GM23338 (cell line): ENCODE data around the gene CACNG7. TPM values are rescaled to one million over a fixed set of nuclear protein-coding genes. Genes with fewer than 3 reads are reported as not detected.
A peak's percentile ranks its signal among the peaks of the same experiment; 100 is the strongest.

Experiments
- ATAC-seq: fragments of 200-7000 bp; cut with Tn5 transposase; 3 replicates; pipeline ENCODE4 v1.9.1; 2020
- DNase-seq: peaks from one replicate; pipeline ENCODE4 v3.0.0-alpha.2; 2015; ENCODE audit warnings: low spot score
- H2AFZ ChIP-seq: fragments of 200-600 bp; sonication (generic); 2 replicates; pipeline ENCODE4 v1.8.0; 2016; ENCODE audit warnings: antibody characterized with exemption, mild to moderate bottlenecking, moderate library complexity
- H3F3A ChIP-seq: fragments of 200-600 bp; sonication (generic); replicated peaks from 2 replicates; pipeline ENCODE4 v1.8.0; 2017; ENCODE audit warnings: antibody characterized with exemption, mixed run types, low read depth
- H3K27ac ChIP-seq: fragments of 200-600 bp; sonication (generic); 2 replicates; pipeline ENCODE4 v1.6.1; 2016; ENCODE audit warnings: low read depth
- H3K27me3 ChIP-seq: fragments of 200-600 bp; sonication (generic); 2 replicates; pipeline ENCODE4 v1.8.0; 2016; ENCODE audit warnings: mild to moderate bottlenecking, mixed run types, moderate library complexity; ENCODE audit not compliant: insufficient read depth
- H3K36me3 ChIP-seq: fragments of 200-600 bp; sonication (generic); 2 replicates; pipeline ENCODE4 v1.8.0; 2016; ENCODE audit warnings: mild to moderate bottlenecking; ENCODE audit not compliant: insufficient read depth
- H3K4me1 ChIP-seq: fragments of 200-600 bp; sonication (generic); 2 replicates; pipeline ENCODE4 v1.8.0; 2016; ENCODE audit warnings: mild to moderate bottlenecking, moderate library complexity; ENCODE audit not compliant: insufficient read depth
- H3K4me2 ChIP-seq: fragments of 200-600 bp; sonication (generic); 2 replicates; pipeline ENCODE4 v1.7.1; 2017; ENCODE audit warnings: mixed run types
- H3K4me3 ChIP-seq: fragments of 200-600 bp; sonication (generic); 2 replicates; pipeline ENCODE4 v1.6.1; 2016; ENCODE audit warnings: mixed run types
- H3K79me2 ChIP-seq: fragments of 200-600 bp; sonication (generic); replicated peaks from 2 replicates; pipeline ENCODE4 v1.8.0; 2017; ENCODE audit warnings: mild to moderate bottlenecking; ENCODE audit not compliant: insufficient read depth
- H3K9me2 ChIP-seq: fragments of 200-600 bp; sonication (generic); 2 replicates; pipeline ENCODE4 v1.8.0; 2017; ENCODE audit not compliant: insufficient read depth
- H4K20me1 ChIP-seq: fragments of 200-600 bp; sonication (generic); replicated peaks from 2 replicates; pipeline ENCODE4 v1.8.0; 2017; ENCODE audit warnings: mild to moderate bottlenecking; ENCODE audit not compliant: insufficient read depth
- H3K27ac Mint-ChIP-seq: 2 replicates; pipeline ENCODE4 v1.8.0; 2020; ENCODE audit warnings: inconsistent platforms, mild to moderate bottlenecking, moderate library complexity, mixed read lengths
- H3K27me3 Mint-ChIP-seq: 3 replicates; pipeline ENCODE4 v1.8.0; 2022; ENCODE audit warnings: low read depth, mild to moderate bottlenecking, moderate library complexity, mixed read lengths, inconsistent platforms; ENCODE audit not compliant: insufficient read depth, poor library complexity
- H3K36me3 Mint-ChIP-seq: 3 replicates; pipeline ENCODE4 v1.8.0; 2021; ENCODE audit warnings: low read depth, mild to moderate bottlenecking, inconsistent platforms, moderate library complexity, mixed read lengths
- H3K4me1 Mint-ChIP-seq: 3 replicates; pipeline ENCODE4 v1.8.0; 2020; ENCODE audit warnings: mild to moderate bottlenecking, inconsistent platforms, mixed read lengths
- H3K4me3 Mint-ChIP-seq: 3 replicates; pipeline ENCODE4 v1.8.0; 2021; ENCODE audit warnings: moderate library complexity, mild to moderate bottlenecking, inconsistent platforms, mixed read lengths
- H3K9me3 Mint-ChIP-seq: 3 replicates; pipeline ENCODE4 v1.8.0; 2020; ENCODE audit warnings: moderate library complexity, mild to moderate bottlenecking, inconsistent platforms, mixed read lengths
- CREB1 ChIP-seq: fragments of 250-450 bp; sonication (Bioruptor Pico); IDR thresholded peaks from 2 replicates; pipeline ENCODE4 v1.5.0; 2020; ENCODE audit warnings: low read depth, mild to moderate bottlenecking, moderate library complexity
- ETS1 ChIP-seq: IDR thresholded peaks from 2 replicates; pipeline ENCODE4 v1.6.1; 2016; ENCODE audit warnings: antibody characterized with exemption
- EZH2phosphoT487 ChIP-seq: fragments of 200-600 bp; sonication (generic); IDR thresholded peaks from one replicate; pipeline ENCODE4 v1.8.1; 2018; ENCODE audit warnings: antibody characterized with exemption; ENCODE audit not compliant: unreplicated experiment
- POLR2AphosphoS5 ChIP-seq: IDR thresholded peaks from 2 replicates; pipeline ENCODE4 v1.6.1; 2016; ENCODE audit warnings: antibody characterized with exemption, low read depth
- ZNF114 ChIP-seq: fragments of 250-450 bp; sonication (Bioruptor Pico); IDR thresholded peaks from 2 replicates; pipeline ENCODE4 v1.5.0; 2020; ENCODE audit warnings: mild to moderate bottlenecking, moderate library complexity
- ZNF331 ChIP-seq: fragments of 250-450 bp; sonication (Bioruptor Pico); IDR thresholded peaks from 2 replicates; pipeline ENCODE4 v1.5.0; 2020; ENCODE audit warnings: low read depth, mild to moderate bottlenecking, moderate library complexity
- polyA plus RNA-seq: library from polyadenylated mRNA; unstranded; fragments of >200 nt; fragmentation: Nextera tagmentation; extraction: Ambion mirVana; gene quantifications from 2 replicates; pipeline ENCODE4 v1.2.1, GENCODE V29; 2016
- total RNA-seq: library from RNA; depleted of rRNA; stranded (reverse); fragments of >200 nt; shearing (Covaris generic); gene quantifications from 2 replicates; pipeline ENCODE4 v1.2.3, GENCODE V29; 2014
- TF ChIP-seq, protein P1 (sequence below): IDR thresholded peaks from one replicate; pipeline ENCODE4 v1.6.1; 2018; ENCODE audit warnings: antibody characterized with exemption; ENCODE audit not compliant: unreplicated experiment
- TF ChIP-seq, protein P2 (sequence below), 2 experiments: fragments of 200-600 bp in 1 of 2; sonication (generic) in 1 of 2; conservative IDR thresholded peaks; 2 replicates each; pipeline versions ENCODE4 v1.5.1 to v1.6.1; 2016 to 2017; ENCODE audit warnings: antibody characterized with exemption in 2 of 2, low read depth in 2 of 2, mild to moderate bottlenecking in 2 of 2, moderate library complexity in 1 of 2

The CACNG7 gene
- total and polyA plus RNA-seq, 2 experiments from 2014 or later, result 9.8 to 15.6 TPM

DNA sequence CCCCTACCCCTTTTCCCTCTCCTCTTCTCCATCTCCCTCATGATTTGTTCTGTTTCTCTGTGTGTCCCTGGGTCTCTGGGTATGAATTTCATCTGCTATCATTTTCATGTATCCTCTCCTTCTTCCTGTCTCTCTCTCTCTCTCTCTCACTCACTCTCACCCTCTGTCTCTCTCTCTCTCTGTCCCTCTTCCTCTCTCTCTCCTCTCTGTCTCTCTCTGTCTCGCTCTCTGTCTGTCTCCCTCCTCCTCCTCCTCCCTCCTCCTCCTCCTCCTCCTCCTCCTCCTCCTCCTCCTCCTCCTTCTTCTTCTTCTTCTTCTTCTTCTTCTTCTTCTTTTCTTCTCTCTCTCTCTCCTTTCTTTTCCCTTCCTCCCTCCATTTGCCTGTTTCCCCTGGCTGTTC, 3.3 kb upstream of the CACNG7 start:
- peaks cover 4% of the 10 kb centered on the region; the same call in 2 of the 3 replicates for H3K36me3 Mint-ChIP-seq
- peaks cover 19% of the 10 kb centered on the region; the same call in 1 of the 2 replicates for H3F3A ChIP-seq
- DNase-seq, result peak; percentile 4
- peaks cover 4% of the 10 kb centered on the region; the same call in 1 of the 2 replicates for H3K36me3 ChIP-seq
- H3K4me1 ChIP-seq, result peaks cover 11% of the 10 kb centered on the region; the same call in 1 of the 2 replicates
- no peak for TF ChIP-seq ZNF331 (CRISPR knock-in tag)
- no peak for TF ChIP-seq ETS1
- TF ChIP-seq CREB1 (CRISPR knock-in tag), result no peak
- TF ChIP-seq, protein P1, sequence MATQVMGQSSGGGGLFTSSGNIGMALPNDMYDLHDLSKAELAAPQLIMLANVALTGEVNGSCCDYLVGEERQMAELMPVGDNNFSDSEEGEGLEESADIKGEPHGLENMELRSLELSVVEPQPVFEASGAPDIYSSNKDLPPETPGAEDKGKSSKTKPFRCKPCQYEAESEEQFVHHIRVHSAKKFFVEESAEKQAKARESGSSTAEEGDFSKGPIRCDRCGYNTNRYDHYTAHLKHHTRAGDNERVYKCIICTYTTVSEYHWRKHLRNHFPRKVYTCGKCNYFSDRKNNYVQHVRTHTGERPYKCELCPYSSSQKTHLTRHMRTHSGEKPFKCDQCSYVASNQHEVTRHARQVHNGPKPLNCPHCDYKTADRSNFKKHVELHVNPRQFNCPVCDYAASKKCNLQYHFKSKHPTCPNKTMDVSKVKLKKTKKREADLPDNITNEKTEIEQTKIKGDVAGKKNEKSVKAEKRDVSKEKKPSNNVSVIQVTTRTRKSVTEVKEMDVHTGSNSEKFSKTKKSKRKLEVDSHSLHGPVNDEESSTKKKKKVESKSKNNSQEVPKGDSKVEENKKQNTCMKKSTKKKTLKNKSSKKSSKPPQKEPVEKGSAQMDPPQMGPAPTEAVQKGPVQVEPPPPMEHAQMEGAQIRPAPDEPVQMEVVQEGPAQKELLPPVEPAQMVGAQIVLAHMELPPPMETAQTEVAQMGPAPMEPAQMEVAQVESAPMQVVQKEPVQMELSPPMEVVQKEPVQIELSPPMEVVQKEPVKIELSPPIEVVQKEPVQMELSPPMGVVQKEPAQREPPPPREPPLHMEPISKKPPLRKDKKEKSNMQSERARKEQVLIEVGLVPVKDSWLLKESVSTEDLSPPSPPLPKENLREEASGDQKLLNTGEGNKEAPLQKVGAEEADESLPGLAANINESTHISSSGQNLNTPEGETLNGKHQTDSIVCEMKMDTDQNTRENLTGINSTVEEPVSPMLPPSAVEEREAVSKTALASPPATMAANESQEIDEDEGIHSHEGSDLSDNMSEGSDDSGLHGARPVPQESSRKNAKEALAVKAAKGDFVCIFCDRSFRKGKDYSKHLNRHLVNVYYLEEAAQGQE, result no peak
- no peak for TF ChIP-seq POLR2AphosphoS5
- TF ChIP-seq ZNF114 (CRISPR knock-in tag), result no peak
- no peak for TF ChIP-seq EZH2phosphoT487
- H3K27ac ChIP-seq, result no peak overlapping the region
- H3K9me2 ChIP-seq, result no peaks in the 10 kb centered on the region
- peak overlapping the region; percentile 79; the same call in 2 of the 3 replicates for H3K4me3 Mint-ChIP-seq
- H3K27me3 ChIP-seq, result peaks cover 35% of the 10 kb centered on the region
- H3K4me2 ChIP-seq, result peak overlapping the region; percentile 95
- peaks cover 35% of the 10 kb centered on the region for H3K4me1 Mint-ChIP-seq
- H3K79me2 ChIP-seq, result peaks cover 6% of the 10 kb centered on the region
- ATAC-seq, result no peak
- H4K20me1 ChIP-seq, result no peaks in the 10 kb centered on the region; the same call in 1 of the 2 replicates
- no peak overlapping the region for H3K27ac Mint-ChIP-seq
- H3K9me3 Mint-ChIP-seq, result peaks cover 3% of the 10 kb centered on the region; the same call in 1 of the 3 replicates
- peak overlapping the region; percentile 77 for H3K4me3 ChIP-seq
- H3K27me3 Mint-ChIP-seq, result peaks cover 52% of the 10 kb centered on the region
- no peak overlapping the region for H2AFZ ChIP-seq

DNA sequence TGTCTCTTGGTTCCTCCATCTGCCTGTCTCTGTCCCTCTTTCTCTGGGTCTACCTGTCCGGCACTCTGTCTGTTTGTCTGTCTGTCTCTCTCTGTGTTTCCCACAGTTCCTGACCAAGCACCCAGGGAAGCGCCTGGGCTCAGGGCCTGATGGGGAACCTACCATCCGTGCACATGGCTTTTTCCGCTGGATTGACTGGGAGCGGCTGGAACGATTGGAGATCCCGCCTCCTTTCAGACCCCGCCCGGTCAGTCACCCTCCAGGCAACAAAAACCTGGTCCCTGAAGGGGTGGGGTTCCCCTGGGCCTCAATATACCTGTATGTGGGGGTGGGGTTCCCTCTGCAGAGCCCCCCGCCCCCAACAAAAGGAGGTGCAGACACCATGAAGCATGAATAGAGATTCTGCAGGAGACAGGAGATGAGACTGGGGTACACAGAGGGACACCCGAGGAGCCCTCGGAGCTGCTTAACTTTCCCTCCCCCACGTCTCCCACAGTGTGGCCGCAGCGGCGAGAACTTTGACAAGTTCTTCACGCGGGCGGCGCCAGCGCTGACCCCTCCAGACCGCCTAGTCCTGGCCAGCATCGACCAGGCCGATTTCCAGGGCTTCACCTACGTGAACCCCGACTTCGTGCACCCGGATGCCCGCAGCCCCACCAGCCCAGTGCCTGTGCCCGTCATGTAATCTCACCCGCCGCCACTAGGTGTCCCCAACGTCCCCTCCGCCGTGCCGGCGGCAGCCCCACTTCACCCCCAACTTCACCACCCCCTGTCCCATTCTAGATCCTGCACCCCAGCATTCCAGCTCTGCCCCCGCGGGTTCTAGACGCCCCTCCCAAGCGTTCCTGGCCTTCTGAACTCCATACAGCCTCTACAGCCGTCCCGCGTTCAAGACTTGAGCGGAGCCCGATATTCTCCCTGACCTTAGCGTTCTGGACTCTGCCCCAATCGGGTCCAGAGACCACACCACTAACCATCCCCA, 2.6 kb upstream of the CACNG7 start:
- H3K79me2 ChIP-seq, result peaks cover 13% of the 10 kb centered on the region
- H3K9me2 ChIP-seq, result no peaks in the 10 kb centered on the region
- peaks cover 12% of the 10 kb centered on the region; the same call in 1 of the 2 replicates for H3K4me1 ChIP-seq
- H3K4me3 ChIP-seq, result peak overlapping the region; percentile 77
- Mint-ChIP-seq H3K4me1 (peaks cover 40% of the 10 kb centered on the region), H3K27ac (no peak overlapping the region), H3K27me3 (peaks cover 56% of the 10 kb centered on the region), H3K4me3 (peak overlapping the region; percentile 79), H3K36me3 (peaks cover 3% of the 10 kb centered on the region; the same call in 2 of the 3 replicates), H3K9me3 (peaks cover 6% of the 10 kb centered on the region; the same call in 2 of the 3 replicates)
- peak; percentile 81 for DNase-seq
- no peak overlapping the region for H3K27ac ChIP-seq
- peak; percentile 26 for ATAC-seq
- H2AFZ ChIP-seq, result peak overlapping the region; percentile 83
- TF ChIP-seq, protein P2, sequence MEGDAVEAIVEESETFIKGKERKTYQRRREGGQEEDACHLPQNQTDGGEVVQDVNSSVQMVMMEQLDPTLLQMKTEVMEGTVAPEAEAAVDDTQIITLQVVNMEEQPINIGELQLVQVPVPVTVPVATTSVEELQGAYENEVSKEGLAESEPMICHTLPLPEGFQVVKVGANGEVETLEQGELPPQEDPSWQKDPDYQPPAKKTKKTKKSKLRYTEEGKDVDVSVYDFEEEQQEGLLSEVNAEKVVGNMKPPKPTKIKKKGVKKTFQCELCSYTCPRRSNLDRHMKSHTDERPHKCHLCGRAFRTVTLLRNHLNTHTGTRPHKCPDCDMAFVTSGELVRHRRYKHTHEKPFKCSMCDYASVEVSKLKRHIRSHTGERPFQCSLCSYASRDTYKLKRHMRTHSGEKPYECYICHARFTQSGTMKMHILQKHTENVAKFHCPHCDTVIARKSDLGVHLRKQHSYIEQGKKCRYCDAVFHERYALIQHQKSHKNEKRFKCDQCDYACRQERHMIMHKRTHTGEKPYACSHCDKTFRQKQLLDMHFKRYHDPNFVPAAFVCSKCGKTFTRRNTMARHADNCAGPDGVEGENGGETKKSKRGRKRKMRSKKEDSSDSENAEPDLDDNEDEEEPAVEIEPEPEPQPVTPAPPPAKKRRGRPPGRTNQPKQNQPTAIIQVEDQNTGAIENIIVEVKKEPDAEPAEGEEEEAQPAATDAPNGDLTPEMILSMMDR (conservative IDR thresholded peaks at IDR 0.05; ENCODE audit: low read depth in 2 of 2), result peak; percentile 74 to 79
- TF ChIP-seq EZH2phosphoT487, result no peak
- 0 out of 2 replicates have a peak, but pooled peaks have one; percentile 14 for TF ChIP-seq POLR2AphosphoS5
- peak overlapping the region; percentile 95 for H3K4me2 ChIP-seq
- H3K27me3 ChIP-seq, result peaks cover 41% of the 10 kb centered on the region
- peaks cover 19% of the 10 kb centered on the region; the same call in 1 of the 2 replicates for H3F3A ChIP-seq
- H3K36me3 ChIP-seq, result no peaks in the 10 kb centered on the region
- H4K20me1 ChIP-seq, result no peaks in the 10 kb centered on the region; the same call in 1 of the 2 replicates
